HG03025 (cell line): ENCODE results near the gene SEMA4D.

Source experiments
- ATAC-seq: cut with Tn5 transposase; IDR thresholded peaks from one replicate; pipeline ENCODE4 v1.9.1; 2021; ENCODE audit warnings: mild to moderate bottlenecking, moderate library complexity; ENCODE audit not compliant: unreplicated experiment, low FRiP score

Gene SEMA4D

DNA sequence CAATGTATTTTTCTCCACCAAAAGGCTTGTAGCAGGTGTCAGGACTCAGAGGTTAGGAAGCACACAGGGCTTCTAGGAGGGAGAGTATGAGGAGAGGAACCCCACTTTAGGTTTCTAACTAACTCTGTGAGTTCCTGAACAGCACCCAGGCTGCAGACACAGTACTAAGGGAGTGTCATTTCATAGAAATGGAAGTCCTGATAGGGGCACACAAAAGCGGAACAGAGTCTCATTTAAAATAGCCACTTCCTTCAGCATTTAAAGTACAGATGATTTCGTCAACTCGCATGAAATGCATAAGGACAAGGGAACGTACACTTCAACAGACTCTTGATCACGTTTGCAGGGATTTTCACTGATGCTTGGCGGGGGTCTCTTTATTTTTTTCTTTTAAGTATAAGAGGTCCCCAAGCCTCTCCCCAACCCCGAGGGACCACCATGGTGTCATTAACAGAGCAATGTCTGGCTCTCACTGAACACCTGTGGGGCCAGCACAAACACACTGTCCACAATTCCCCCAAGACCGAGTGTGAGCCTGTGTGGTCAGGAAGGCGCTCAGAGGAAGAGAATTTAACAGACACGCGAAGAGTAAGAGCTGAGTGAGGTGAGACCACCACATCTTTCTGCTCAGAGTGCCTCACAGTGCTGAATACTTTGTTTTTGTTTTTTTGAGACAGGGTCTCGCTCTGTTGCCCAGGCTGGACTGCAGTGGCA, 97.4 kb downstream of the SEMA4D start:
- ATAC-seq, result peak; percentile 78

DNA sequence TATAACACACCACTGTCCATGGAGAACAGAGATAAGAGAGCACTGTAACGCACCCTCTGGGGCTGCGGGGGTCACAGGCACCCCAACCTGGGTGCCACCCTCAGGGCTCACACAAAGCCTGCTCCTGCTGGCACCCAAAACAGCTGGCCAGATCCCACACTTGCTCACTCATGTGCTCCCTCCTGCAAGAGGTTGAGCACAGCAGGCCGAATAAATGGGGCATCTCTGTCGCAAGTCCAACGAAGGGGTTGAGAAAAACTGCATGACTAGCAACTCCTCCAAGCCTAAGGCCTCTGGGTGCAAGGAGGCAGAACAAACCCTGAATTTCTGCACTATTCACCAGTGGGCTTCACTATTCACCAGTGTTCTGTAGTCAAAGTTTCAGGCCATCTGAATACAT, 99.3 kb downstream of the SEMA4D start:
- ATAC-seq, result no peak

DNA sequence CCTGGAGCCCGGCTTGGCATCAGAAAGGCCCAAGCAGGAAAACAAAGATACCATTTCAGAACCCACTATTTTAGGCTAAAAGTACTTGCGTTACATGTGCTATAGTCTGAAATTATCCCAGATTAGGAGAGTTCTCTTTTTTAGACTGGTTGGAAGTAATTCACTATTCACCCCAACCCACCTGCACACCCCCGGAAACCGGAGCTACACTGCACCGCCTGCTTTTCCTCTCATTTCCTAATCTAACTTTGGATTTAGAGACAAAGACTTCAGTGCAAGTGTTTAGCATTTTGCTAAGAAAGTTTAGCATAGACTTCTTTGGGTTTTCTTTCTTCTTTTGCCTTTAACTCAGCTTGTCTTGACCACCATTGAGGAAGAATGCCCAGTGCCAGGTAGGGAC, 100.4 kb downstream of the SEMA4D start:
- ATAC-seq, result no peak

DNA sequence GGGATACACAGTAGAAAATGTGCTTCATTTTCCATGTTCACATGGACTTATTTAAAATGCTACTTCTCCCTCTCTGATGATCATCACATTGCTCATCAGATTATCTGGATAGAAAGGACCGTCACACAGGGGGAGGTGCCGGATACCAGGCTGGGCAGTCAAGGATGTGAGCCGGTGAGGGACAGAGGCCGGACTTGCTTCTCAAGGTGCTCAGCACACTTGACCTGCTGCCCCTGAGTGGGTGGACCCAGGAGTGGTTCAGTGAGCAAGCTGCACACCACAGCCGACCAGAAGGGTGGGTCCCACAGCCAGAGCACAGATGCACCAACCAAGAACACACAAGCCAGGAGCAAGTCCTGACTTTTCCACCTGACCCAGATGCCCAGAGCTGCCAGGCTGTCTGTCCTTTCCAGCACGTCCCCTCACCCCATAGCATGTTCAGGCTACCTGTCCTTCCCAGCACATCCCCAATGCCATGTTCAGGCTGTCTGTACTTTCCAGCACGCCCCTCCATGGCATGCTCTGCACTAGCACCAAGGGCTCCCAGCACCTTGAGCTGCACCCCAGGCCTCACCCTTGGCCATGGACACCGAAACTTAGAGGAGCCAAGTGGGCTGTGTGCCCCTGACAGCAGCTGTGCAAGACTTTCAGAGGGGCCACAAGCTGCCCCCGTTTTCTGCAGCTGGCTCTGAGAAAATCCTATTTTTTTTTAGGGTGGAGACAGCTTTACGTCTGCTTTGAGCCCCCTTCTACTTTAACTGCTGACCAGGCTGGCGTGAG, 101.8 kb downstream of the SEMA4D start:
- ATAC-seq, result no peak

DNA sequence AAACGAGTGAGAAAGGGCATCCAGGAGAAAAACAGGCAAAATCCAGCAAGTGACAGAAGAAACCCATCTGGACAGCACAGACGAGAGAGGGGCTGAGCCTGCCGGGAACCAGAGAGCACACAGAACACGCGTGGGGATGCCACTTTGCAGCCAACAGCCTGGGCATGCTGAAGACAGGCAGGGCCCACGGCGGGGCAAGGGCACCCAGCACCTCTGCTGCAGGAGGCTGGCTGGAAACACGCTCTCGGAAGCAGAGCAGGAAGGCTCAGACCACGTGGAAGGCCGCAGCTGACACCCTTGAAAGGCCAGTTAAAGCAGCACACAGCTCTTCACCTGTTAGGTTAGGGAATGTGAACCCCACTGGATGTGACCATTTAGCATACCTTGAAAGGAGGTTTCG, 103.5 kb downstream of the SEMA4D start:
- ATAC-seq, result no peak

DNA sequence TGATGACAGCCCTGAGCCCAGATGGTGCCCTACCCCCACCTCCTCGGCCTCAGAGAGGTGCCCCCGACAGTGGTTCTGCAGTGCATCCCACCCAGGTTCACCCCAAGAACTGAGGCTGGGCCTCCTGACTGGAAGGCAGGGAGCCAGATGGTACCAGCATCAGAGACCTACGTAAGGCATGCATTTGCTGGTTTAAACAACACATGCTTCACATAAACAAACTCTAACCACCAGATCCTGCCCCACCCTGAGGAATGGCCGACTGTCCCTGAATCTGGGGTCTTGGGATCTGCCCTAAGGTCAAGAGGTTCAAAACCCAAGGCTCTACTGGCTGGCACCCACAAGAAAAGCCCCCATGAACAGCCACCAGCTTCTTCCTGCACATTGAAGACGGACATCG, 106.3 kb downstream of the SEMA4D start:
- no peak for ATAC-seq

DNA sequence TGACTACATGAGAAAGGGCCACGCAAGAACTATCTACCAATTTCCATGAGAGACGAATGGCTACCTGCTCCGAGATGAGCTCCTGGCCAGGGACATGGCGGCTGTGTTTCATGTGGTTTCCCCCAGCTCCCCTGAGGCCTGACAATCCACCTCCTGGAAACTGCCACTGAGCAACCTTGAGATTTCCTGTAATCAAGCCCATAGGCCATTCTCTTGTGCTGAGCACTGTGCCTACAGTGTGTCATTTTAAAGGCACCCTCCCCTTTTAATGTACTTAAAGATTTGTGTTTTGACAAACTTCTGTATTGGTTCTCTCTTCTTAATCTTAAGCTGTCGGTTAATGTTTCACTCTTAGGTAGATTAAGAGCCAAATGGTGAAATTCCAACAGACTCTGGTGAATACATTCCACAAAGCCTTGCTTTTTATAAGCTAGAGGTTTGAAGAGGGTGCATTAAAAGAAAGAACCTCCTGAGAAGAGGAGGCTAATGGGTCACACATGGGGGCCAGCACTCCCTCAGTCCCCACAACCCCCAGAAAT, 107.3 kb downstream of the SEMA4D start:
- ATAC-seq, result no peak

DNA sequence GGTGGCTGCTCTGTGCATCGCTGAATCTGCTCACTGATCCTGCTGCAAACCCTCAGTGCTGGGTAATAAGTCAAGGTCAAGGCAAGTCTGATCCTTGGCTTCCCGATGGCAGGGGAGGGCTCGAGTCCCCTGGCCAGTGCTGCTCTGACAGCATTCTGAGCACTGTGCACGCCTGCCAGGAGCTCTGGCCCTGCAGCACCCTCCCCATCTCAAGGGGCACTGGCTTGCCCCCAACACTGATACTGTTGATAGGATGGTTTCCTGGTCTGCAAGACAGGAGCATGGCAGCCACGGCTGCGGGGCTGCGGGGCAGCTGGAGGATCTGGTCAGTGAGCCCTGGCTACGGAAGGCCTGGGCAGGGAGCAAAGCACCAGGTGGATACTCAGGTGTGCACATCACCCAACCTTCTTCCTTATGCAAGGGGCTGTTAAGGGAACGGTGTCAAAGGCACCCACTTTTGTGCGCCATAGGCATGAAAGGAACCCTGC, 107.8 kb downstream of the SEMA4D start:
- ATAC-seq, result no peak

DNA sequence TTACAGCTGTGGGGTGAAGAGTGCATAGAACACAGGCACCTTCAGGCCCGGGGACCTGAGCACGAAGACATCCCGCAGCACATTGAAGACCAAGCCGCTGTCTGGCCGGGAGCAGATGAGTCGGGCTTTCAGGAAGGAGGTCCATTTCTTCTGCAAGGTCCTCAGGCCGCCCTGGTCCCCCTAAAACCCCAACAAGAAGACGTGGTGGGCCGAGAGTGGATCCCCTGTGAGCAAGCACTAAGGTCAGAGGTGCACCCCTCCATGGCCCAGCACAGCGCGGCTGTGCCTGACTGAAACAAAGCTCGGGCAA, 109.1 kb downstream of the SEMA4D start:
- ATAC-seq, result no peak

DNA sequence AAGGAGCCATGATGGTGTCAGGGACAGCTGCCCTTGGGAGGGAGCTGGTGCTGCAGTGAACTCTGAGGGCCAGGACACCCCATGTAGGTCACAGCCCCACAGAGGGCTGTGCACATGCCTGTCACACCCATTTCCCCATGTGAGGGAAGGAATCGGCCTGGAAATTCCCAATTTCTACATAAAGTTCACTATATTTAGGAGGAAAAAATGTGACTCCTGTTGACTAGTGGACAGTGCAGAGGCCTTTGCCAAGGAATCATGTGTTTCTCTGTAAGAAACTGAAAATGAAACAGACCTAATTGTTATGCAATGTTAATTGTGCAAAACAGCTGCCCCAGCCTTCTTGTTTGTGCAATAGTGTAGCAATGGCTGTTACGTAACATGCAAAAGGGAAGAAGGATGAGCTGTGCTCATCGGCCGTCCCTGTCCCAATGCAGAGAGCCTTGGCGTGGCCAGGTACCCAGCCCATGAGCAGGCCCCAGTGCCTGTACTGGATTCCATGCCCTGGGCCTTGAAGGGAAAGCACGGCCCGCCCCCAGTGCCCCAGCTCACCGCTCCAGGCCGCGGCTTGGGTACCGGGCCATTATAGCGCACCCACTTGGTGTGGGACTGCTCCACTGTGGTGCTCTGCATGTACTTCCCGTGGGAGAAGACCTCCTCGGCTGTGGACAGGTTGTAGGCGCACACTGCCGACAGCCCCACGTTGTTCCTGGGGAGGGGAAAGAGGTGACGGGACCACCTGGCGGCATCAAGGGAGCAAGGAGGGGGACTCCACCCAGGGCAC, 109.6 kb downstream of the SEMA4D start:
- no peak for ATAC-seq

DNA sequence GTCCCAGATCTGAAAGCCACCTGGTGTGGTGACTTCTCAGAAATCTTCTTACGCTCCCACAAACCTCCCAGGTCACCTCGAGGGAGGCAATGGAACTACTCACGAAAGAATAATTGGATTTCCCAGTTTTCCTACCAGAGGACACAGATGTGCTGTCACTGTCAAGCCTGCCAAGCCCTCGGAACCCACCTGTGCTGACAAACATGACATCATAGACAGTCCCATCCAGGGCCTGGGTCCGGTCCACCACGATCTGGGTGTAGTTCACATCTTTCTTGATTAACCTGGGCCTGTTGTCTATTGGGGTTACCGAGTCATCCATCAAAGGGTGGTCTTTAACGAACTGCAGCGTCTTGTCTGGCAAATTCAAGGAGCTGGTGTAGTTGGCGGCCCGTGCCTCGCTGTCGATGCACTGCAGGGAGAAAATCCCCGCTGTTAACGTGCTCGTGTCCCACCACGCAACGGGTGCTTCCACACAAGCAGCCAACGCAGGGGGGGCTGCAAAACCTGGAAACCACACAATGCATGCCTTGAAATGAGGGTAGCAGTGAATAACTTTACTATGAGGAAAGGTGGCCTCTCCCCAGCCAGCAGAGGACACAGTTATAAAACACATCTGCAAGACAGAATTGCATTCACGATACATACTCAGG, 110.6 kb downstream of the SEMA4D start:
- no peak for ATAC-seq

DNA sequence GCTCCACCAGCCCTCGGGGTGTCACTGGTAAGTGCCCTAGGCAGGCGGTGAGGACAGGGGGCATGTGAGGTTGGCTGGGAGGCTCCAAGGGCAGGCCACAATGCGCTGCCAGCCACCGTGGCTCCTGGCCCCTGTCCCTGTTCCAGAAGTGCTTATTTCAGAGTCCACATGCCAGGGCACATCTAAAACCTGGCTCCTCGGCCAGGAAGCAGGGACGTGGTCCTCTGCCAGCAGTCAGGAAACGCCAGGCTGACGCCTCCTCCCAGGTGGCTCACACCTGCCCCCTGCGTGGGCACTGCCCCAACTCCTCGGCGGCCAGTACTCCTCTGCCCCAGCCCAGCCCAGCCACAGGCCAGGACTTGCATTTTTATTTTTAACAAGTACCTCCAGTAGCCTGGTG, 111.1 kb downstream of the SEMA4D start:
- no peak for ATAC-seq

DNA sequence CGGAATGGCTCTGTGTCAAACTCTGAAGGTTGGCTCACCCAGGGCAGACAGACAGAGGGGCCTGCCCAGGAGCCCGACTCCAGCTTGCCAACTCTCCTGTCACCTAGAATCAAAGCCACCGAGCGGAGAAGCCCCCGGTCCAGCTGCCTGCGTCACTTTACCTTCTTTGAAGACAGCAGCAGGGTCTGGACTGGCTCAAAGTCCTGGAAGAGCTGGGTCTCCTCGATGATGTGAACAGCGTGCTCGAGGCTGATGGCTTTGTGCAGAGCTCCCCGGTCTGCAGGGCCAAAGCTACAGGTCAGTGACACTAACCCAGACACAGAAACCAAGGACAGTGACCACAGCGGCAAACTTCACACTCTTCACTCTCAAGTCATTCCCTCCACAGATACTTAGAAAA, 111.7 kb downstream of the SEMA4D start:
- no peak for ATAC-seq

DNA sequence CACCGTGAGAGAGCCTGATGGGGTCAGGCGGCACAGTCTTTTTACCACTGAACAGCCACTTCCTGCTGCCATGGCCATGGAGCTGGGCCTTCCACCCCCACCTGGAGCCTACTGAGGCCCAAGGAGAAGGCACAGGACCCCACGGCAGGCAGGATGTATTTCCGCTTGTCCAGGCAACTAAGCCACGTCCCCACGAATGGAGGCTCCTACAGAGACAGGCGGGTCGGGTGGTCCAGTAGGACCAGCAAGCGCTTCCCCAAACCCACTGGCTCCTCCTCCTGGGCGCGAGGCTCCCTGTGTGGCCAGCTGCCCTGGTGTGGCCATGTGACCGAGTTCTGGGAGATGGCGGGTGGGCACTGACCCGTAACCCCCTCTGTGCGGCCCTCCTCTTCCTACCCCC, 113.1 kb downstream of the SEMA4D start:
- no peak for ATAC-seq

DNA sequence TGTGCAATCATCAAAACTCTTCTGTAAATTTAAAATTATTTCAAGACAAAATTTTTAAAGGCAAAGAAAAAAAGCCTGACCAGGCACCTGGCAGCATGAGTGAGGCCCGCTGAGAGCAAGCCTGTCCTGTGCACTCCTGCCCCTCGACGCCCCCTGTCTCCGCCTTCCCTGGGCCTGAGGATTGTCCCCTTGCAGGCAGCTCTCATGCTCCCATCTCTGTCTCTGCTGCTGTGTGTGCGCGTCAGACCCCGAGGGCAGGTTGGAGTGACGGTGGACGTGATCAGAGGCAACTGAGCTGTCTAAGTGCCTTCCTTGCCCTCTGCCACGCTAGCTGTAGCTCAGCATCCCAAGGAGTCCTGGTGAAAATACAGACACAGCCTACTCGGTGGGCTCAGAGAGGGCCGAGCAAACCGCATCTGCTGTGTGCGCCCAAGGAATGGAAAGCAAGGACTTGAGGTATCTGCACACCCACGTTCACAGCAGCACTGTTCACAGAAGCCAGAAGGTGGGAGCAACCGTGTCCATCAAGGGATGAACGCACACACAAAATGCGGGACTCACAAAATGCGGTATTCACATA, 114.1 kb downstream of the SEMA4D start:
- ATAC-seq, result no peak

DNA sequence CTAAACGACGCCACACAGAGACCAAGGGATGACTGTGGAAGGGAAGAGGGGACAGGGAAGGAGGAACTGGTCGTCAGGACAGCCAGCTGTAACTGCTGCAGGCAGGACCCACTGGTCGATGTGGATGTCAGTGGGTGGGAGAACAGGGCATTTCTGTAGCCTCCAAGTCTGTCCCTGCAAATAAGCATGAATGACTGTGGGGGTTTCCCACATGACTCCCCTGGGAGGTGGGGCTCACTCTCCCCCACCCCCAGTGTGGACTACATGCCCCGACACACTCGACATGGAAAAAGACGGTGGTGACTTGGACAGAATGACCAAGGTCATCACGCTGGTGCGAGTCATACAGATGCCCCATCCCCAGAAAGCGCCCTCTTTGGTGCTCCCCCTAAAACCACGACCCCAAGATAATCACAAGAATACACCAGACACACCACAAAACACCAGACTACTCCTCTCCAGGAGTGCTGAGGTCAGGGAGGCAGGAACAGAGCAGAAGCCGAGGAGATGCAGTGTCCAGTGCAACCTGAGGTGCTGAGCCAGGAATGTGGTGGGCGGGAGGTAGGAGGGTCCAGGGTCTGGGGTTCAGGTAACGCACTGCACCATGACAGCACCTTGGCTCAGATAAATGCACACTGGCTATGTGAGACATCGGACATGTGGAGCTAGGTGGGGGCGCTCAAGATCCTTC, 114.7 kb downstream of the SEMA4D start:
- no peak for ATAC-seq

DNA sequence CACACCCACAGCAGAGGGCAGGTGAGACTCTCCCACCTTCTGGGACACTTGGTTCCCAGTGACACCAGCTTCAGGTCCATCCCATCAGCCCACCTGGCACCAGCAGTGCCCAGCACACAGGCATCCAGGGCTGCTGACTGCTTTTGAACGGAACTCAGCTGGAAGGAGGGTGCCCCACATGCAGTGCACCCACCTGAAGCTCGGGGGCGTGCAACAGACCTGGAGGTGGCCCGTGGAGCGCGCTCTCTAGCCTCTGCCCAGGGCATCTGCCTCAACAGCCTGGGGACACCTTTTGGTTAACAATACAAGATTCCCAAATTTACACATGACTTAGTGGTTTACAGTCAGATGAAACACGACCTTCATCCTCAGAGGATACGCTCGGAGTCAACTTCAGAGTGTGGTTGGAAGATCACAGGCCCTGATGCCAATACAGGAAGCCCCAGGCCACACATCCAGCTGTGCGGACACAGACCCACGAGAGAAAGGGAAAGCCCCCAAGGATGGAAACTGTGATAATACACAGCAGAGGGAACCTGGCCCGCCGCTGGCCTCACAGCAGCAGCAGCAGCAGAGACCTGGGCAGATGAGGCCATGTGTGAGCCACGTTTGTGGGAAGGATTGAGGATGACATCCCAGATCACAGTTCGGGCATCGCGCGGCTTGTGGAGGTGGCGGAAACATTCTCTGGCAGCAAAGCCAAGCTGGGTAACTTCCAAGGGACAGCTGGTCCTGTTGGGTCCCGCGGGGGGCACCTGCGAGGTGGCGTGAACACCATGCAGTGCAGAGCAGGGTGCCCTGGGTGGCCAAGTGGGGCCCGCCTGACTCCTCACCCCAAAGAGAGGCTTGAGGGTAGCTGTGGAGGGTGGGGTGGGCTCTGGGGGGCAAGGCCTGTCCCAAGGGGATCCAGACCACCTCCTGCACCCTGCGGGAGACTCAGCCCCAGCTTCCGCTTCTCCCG, 115.6 kb downstream of the SEMA4D start:
- no peak for ATAC-seq

DNA sequence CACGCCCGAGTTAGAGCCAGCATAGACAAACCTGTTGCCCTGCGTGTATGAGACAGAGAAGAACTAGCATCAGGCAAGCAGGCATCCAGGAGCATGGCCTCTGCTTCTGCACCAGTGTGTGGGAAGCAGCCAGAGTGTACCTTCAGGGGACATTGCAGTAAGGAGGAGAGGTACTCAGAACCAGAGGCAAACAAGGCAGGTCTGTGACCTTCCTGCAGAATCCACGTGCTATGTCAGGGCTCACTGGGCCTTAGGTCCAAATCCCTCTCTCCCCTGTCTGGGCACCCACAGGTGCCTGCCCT, 116.7 kb downstream of the SEMA4D start:
- ATAC-seq, result no peak
